SU-DHL-6 (cell line): ENCODE data around the gene PRKCA.

Experiments used
- H2AFZ ChIP-seq: fragments of 200-600 bp; sonication (generic); 2 replicates; pipeline ENCODE4 v1.6.1; 2014; ENCODE audit warnings: low read depth, mild to moderate bottlenecking, moderate library complexity, mixed read lengths, antibody characterized with exemption, low read length; ENCODE audit not compliant: severe bottlenecking
- H3F3A ChIP-seq: fragments of 200-600 bp; shearing (Covaris generic); 2 replicates; pipeline ENCODE4 v1.6.0; 2016; ENCODE audit warnings: antibody characterized with exemption, mild to moderate bottlenecking; ENCODE audit not compliant: insufficient read depth
- H3K27ac ChIP-seq: fragments of 200-600 bp; sonication (generic); 2 replicates; pipeline ENCODE4 v1.5.1; 2016; ENCODE audit warnings: low read depth, mild to moderate bottlenecking, low read length, moderate library complexity, mixed read lengths
- H3K27me3 ChIP-seq: fragments of 200-600 bp; sonication (generic), shearing (Covaris generic); 2 replicates; pipeline ENCODE4 v1.6.0; 2014; ENCODE audit warnings: mild to moderate bottlenecking, low read length
- H3K36me3 ChIP-seq: fragments of 200-600 bp; sonication (generic); 2 replicates; pipeline ENCODE4 v1.6.1; 2014; ENCODE audit warnings: mild to moderate bottlenecking, low read length, mixed read lengths
- H3K4me2 ChIP-seq: fragments of 300-600, 200-600 bp; shearing (Covaris generic), sonication (generic); 2 replicates; pipeline ENCODE4 v1.6.0; 2014; ENCODE audit warnings: low read length, low read depth, mild to moderate bottlenecking; ENCODE audit not compliant: poor library complexity, severe bottlenecking
- H3K4me3 ChIP-seq: fragments of 200-600 bp; sonication (generic); 2 replicates; pipeline ENCODE4 v1.5.1; 2014; ENCODE audit warnings: antibody characterized with exemption, low read length, mild to moderate bottlenecking, mixed read lengths; ENCODE audit not compliant: insufficient read depth, poor library complexity, severe bottlenecking
- H3K79me2 ChIP-seq: fragments of 200-600 bp; sonication (generic); 2 replicates; pipeline ENCODE4 v1.6.1; 2014; ENCODE audit warnings: mild to moderate bottlenecking, low read length, moderate library complexity; ENCODE audit not compliant: insufficient read depth
- H3K9ac ChIP-seq: fragments of 200-600 bp; sonication (generic); 2 replicates; pipeline ENCODE4 v1.7.0; 2014; ENCODE audit warnings: mild to moderate bottlenecking, low read length
- H3K9me2 ChIP-seq: fragments of 200-600 bp; sonication (generic); replicated peaks from 2 replicates; pipeline ENCODE4 v1.6.1; 2014; ENCODE audit warnings: low read length; ENCODE audit not compliant: insufficient read depth
- H3K9me3 ChIP-seq: fragments of 200-600 bp; sonication (generic); 2 replicates; pipeline ENCODE4 v1.6.1; 2014; ENCODE audit warnings: low read length, mixed read lengths; ENCODE audit not compliant: insufficient read depth
- H4K20me1 ChIP-seq: fragments of 200-600 bp; sonication (generic); 2 replicates; pipeline ENCODE4 v1.6.1; 2014; ENCODE audit warnings: low read depth, mild to moderate bottlenecking, antibody characterized with exemption, low read length, moderate library complexity, mixed read lengths
- EZH2phosphoT487 ChIP-seq: fragments of 200-600 bp; sonication (generic), shearing (Covaris generic); conservative IDR thresholded peaks from 2 replicates; pipeline ENCODE4 v1.6.1; 2018; ENCODE audit warnings: mild to moderate bottlenecking, antibody characterized with exemption, low read length, moderate library complexity, mixed read lengths
- TF ChIP-seq, protein P1 (sequence below): fragments of 200-600 bp; sonication (generic); IDR thresholded peaks from one replicate; pipeline ENCODE4 v1.5.1; 2017; ENCODE audit warnings: antibody characterized with exemption, mild to moderate bottlenecking, low read length, moderate library complexity; ENCODE audit not compliant: insufficient read depth, poor library complexity, severe bottlenecking

Gene PRKCA

DNA sequence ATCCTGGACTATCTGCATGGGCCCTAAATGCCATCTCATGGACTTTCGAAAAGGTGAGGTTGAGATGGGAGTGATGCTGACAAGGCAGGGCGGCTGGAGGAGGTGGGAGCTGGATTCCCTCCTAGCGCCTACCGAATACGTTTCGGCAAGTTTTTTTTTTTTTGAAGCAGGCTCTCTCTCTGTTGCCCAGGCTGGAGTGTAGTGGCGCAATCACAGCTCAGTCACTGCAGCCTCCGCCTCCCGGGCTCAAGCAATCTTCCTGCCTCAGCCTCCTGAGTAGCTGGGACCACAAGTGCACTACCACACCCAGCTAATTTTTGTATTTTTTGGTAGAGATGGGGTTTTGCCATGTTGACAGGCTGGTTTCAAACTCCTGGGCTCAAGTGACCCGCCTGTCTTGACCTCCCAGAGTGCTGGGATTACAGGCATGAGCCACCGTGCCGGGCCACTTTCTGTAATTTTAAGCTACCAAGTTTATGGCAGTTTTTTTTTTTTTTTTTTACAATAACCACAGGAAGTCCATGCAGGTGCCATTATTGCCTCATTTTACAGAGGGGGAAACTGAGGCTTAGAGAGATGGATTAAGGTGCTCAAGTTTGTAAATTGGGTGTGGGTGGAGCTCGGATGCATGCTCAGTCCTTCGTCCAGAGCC, 246.4 kb downstream of the PRKCA start:
- peaks cover 93% of the 10 kb centered on the region for H3K79me2 ChIP-seq
- H3K27ac ChIP-seq, result no peak overlapping the region; the same call in 1 of the 2 replicates
- no peak overlapping the region for H3K4me2 ChIP-seq
- H2AFZ ChIP-seq, result no peak overlapping the region
- H3K9me2 ChIP-seq, result no peaks in the 10 kb centered on the region
- H3K4me3 ChIP-seq, result no peak overlapping the region
- peaks cover under 1% of the 10 kb centered on the region for H3F3A ChIP-seq
- TF ChIP-seq, protein P1, sequence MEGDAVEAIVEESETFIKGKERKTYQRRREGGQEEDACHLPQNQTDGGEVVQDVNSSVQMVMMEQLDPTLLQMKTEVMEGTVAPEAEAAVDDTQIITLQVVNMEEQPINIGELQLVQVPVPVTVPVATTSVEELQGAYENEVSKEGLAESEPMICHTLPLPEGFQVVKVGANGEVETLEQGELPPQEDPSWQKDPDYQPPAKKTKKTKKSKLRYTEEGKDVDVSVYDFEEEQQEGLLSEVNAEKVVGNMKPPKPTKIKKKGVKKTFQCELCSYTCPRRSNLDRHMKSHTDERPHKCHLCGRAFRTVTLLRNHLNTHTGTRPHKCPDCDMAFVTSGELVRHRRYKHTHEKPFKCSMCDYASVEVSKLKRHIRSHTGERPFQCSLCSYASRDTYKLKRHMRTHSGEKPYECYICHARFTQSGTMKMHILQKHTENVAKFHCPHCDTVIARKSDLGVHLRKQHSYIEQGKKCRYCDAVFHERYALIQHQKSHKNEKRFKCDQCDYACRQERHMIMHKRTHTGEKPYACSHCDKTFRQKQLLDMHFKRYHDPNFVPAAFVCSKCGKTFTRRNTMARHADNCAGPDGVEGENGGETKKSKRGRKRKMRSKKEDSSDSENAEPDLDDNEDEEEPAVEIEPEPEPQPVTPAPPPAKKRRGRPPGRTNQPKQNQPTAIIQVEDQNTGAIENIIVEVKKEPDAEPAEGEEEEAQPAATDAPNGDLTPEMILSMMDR, result no peak
- TF ChIP-seq EZH2phosphoT487, result no peak
- no peak overlapping the region for H3K9ac ChIP-seq
- 0 out of 2 replicates have a peak, but pooled peaks cover 10% of the 10 kb centered on the region for H3K36me3 ChIP-seq
- no peaks in the 10 kb centered on the region for H4K20me1 ChIP-seq
- H3K9me3 ChIP-seq, result no peaks in the 10 kb centered on the region
- H3K27me3 ChIP-seq, result no peaks in the 10 kb centered on the region

DNA sequence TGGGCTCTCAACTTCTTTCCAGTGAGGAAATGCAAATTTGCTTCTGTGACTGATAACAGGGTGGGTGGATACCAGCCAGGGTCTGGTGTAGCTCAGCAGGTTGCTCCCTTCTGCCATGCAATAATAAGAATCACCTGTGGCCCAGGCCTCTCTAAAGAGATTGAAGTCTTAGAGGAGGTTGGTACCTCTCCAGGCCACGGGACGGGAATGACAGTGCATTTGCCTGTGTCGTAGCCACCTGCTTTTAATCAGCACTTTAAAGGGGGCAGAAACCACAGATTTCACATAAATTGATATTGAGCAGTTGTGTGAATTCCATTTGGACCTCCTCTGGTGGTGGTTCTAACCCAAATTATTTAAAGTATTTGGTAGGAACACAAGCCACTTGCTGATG, 246.9 kb downstream of the PRKCA start:
- H3K36me3 ChIP-seq, result 0 out of 2 replicates have a peak, but pooled peaks cover 8% of the 10 kb centered on the region
- no peaks in the 10 kb centered on the region for H3K9me2 ChIP-seq
- no peaks in the 10 kb centered on the region for H4K20me1 ChIP-seq
- H3K9me3 ChIP-seq, result no peaks in the 10 kb centered on the region
- no peaks in the 10 kb centered on the region for H3K27me3 ChIP-seq
- no peaks in the 10 kb centered on the region for H3F3A ChIP-seq
- H2AFZ ChIP-seq, result no peak overlapping the region
- H3K27ac ChIP-seq, result peak overlapping the region; percentile 3; the same call in 1 of the 2 replicates
- peaks cover 88% of the 10 kb centered on the region for H3K79me2 ChIP-seq
- H3K4me2 ChIP-seq, result no peak overlapping the region
- H3K9ac ChIP-seq, result no peak overlapping the region
- H3K4me3 ChIP-seq, result no peak overlapping the region
- TF ChIP-seq EZH2phosphoT487, result no peak
- TF ChIP-seq, protein P1, result no peak

DNA sequence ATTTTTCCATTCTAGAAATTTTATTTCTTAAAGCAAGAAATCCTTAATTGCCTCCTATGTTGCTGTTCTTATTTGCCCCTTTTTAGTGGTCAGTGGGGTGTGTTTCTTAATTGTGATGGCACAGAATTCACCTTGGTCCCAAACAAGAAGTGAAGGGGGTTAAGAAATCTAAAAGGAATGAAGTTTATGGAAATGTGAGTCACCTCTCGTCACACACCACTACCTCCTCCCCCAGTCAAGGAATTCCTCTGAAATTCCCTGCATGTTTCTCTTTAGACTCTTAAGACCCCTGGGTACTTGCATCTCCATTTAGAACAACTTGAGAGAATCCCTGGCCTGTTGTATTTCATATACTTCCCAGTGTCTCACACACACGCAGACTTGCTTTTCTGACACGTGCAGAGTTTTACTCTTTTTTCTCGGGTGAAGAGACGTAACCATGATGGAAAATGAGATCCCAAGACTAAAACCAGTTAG, 247.4 kb downstream of the PRKCA start:
- Histone ChIP-seq H3K36me3 (0 out of 2 replicates have a peak, but pooled peaks cover 7% of the 10 kb centered on the region), H3K4me2 (no peak overlapping the region), H3F3A (no peaks in the 10 kb centered on the region), H3K27ac (peak overlapping the region; percentile 3; the same call in 1 of the 2 replicates), H3K4me3 (no peak overlapping the region), H2AFZ (no peak overlapping the region), H3K79me2 (peaks cover 84% of the 10 kb centered on the region), H4K20me1 (no peaks in the 10 kb centered on the region), H3K9me2 (no peaks in the 10 kb centered on the region), H3K9me3 (no peaks in the 10 kb centered on the region), H3K27me3 (no peaks in the 10 kb centered on the region), H3K9ac (no peak overlapping the region)
- TF ChIP-seq, protein P1, result no peak
- no peak for TF ChIP-seq EZH2phosphoT487
